HL-60/S4 treated with retinoic acid at 250 ng/mL for 4 days and 3 days (cell line): ENCODE results near the gene TIMELESS.
"Not testable (repeated sequence)": the region's sequence is repeated elsewhere in the genome, so short reads cannot be mapped to it uniquely, and the experiment has no call there.

Source experiments
- in situ Hi-C: fragments of 300-500 bp; cut with MboI; formaldehyde crosslinking; loops from 2 replicates; pipeline ENCODE4 v1.7.0; 2022; ENCODE audit warnings: low sequenced_read_pairs

TIMELESS gene

DNA sequence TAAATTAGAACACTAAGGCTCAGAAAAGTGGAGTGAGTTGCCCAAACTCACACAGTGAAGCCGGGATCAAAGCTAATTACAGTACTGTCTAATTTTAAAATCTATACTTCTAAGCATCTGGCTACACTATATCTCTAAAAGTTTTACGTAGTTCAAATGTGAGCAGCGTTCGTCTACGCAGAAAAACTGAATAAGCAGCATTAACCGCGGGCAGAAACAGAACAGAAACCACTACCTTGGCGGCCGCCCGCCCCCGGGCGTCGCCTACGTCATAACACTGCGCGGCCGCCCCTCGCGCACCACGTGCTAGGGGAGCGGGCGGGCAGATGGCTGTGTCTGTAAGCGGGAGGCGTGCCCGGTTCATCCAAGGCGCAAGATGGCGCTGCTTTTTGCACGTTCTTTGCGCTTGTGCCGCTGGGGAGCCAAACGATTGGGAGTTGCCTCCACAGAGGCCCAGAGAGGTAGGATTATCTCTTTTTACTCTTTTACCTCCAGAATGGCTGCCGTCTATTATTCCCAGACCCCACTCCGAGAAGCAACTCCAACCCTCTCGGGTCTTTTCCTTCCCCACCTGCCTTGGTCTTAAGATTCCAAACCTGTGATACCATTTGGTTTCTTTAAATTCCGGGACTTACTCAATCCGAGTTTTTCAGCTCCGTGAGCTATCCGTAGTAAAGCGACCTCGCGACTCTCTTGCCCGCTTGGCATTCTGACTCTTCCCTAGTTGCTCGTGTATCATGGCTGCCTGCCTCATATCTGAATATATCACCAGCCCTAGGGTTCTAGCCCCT is 19.2 kb upstream of the TIMELESS start, which contains the start of gene SPRYD4:
Gene SPRYD4 (plus strand): TSS at position 363 of the 791 bp plus-strand sequence. CDS start 14 bp downstream, at position 377.
- in situ Hi-C loops, result no loop called here

DNA sequence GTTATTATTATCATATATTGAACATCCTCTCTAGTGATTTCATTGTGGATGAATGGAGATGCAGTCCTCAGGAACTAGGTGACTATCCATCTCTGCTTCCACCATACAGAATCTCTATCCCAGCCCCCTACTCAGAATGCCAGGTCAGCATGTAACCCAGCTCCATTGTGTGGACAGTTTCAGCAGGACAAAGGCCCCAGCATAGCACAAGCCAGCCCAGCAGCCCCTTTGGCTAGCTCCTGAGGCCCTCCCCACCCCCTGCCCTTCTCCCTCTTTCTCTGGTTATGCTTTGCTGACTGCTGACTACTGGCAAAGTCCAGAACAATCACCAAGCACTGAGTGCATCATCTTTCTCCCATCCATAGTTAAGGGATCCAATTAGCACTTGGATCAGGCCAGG is 13.3 kb upstream of the TIMELESS start:
- in situ Hi-C loops, result no loop called here

DNA sequence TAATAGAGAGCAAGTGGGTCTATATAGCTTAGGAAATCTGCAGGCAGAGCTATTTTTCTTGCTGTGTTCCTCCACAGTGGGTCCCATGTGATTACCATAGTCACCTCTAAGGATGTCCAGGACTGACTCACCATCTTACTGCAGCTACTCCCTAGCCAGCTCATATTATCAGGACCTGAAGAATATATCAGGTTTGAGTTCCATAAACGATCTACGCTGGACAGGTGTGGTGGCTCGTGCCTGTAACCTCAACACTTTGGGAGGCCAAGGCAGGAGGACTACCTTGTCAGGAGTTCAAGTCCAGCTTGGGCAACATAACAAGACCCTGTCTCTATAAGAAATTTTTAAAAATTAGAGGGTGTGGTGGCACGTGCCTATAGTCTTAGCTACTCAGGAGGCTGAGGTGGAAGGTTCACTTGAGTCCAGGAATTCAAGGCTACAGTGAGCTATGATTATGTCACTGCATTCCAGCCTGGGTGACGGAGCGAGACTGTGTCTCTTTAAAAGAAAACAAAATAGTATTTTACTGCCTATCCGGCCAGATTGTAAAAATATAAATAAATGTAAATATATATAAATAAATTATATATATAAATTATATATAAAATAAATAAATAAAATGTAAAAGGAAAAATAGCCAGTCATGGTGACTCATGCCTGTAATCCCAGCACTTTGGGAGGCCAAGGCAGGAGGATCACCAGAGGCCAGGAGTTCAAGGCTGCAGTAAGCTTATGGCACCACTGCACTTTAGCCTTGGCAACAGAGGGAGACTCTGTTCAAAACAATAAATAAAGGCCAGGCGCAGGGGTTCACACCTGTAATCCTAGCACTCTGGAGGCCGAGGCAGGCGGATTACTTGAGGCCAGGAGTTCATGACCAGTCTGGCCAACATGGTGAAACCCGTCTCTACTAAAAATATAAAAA is 12.3 kb upstream of the TIMELESS start:
- in situ Hi-C loops, result no loop called here

DNA sequence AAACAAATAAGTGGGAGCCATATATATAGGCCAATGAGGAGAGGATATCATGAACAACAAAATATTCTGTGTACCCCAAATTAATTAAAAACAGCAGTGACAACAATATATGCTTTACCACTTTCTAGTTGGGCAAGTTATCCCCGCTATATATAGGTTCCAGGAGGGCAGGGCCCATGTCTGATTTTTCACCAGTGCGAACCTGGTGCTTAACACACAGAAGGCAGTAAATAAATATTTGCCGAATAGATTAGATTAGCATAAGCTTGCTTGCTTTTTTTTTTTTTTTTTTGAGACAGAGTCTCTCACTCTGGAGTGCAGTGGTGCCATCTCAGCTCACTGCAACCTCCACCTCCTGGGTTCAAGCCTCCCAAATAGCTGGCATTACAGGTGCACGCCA is 8.6 kb upstream of the TIMELESS start:
- in situ Hi-C loops, result no loop called here

DNA sequence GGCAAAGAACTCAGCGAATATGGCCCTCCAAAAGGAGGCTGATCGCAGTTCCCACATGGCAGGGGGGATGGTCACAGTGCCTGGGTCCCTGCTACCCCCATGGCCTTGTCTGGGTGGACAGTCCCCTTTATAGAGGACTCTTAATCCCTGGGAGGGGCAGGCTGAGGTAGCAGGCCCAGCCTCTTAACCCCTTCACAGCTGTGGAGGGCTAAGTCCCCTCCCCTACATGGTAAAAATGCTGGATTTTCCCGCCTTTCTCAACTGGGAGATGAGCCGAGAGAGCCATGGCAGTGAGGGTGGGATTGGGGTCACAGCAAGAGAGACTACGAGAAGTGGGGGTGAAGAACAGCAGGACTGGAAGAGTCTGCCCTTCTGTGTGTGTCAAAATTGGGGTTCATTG is 5.3 kb upstream of the TIMELESS start, which contains the start of gene MIP:
Gene MIP (minus strand): TSS at position 101 of the 400 bp plus-strand sequence. CDS start 44 bp downstream, at position 57.
- in situ Hi-C loops, result no loop called here

- in situ Hi-C loops, result no loop called here
Observed at GRCh38 chr12:56451147-56451546, 1.9 kb upstream of the TIMELESS start.

DNA sequence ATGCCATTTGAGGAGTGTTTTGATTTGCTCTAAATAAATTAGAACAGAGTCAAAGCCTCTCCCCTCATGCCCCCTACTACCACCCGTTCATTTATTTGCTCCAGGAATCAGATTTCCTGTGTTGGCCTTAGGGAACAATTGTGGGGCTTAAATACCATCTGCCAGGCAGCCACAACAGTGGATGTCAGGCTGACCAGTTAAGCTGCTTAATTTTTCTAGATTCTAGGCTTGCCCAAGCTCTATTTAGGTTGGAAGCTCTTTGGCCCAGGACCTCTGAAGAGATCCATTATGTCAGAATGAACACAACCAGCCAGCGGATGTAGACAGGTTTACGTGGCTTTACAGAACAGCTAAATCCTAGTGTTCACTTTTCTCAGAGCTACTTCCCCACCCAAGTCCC is 1.0 kb upstream of the TIMELESS start:
- in situ Hi-C loops, result no loop called here

- in situ Hi-C loops, result no loop called here
Observed at GRCh38 chr12:56449622-56449984, 377 bp upstream of the TIMELESS start.

DNA sequence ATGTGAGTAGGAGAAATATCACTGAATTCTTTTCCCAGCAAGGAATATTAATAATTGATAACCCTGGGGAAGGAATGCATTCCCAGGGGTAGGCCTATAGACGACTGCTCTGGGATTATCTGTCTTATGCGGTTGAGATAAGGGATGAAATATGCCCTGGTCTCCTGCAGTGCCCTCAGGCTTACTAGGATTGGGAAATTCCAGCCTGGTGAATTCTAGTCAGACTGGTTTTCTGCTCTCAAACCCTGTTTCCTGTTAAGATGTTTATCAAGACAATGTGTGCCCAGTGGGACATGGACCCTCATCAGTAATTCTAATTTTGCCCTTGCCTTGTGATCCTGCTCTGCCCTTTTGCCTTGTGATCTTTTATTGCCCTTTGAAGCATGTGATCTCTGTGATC is 6.0 kb downstream of the TIMELESS start:
- in situ Hi-C loops, result not testable (repeated sequence)

DNA sequence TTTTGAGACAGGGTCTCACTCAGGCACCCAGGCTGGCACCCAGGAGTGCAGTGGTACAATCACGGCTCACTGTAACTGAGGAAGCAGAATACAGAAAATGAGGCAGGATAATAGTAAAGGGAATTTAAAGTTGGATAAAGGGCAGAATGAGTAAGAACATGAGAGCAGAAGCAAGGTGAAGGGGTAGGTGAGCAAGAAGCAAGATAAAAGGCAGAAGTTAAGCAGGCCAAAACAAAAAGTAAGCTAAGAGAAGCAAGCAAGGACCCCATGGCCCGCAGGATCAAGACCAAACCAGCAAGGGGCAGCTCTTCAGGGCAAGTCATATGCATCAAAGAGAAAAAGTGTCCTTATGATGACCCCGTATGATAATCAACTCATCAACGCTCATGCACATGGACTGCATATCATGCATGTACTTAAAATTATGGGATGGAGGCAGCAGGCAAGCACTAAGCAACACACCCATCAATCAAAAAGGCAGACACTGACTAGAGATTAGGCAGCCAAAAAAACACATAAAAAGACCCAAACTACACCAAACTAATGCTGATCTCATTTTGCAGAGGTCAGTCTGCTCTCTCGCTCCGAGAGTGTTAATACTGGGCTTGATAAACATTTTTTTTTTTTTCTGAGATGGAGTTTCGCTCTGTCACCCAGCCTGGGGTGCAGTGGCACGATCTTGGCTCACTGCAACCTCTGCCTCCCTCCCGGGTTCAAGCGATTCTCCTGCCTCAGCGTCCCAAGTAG is 11.6 kb downstream of the TIMELESS start:
- in situ Hi-C loops, result no loop called here

DNA sequence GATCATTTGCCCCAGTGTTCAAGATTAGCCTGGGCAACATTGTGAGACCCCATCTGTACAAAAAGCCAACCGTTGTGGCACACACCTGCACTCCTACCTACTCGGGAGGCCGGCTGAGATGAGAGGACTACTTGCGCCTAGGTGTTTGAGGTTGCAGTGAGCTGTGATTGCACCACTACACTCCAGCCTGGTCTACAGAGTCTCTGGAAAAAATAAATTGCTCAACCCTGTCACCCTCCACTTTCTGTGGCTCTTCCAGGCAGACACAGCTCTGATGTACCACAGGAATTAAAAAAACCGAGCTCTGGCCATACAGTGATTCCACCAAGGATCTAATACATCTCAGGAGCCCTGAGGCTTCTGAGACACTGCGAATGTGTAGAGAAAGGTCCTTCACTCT is 14.4 kb downstream of the TIMELESS start:
- in situ Hi-C loops, result no loop called here

DNA sequence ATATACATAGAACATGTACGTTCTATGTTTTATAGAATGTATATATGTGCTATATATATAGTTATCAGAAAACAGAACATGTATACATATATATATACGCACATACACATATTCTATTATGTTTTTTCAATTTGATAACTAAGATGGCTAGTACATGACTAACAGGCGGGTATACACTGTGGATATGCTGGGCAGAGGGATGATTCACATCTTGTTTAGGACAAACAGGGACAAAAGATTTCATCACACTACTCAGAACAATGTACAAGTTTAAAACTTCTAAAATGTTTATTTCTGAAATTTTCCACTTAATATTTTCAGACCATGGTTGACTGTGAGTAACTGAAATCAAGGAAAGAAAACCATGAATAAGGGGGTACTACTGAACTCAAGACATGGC is 17.4 kb downstream of the TIMELESS start:
- in situ Hi-C loops, result no loop called here

DNA sequence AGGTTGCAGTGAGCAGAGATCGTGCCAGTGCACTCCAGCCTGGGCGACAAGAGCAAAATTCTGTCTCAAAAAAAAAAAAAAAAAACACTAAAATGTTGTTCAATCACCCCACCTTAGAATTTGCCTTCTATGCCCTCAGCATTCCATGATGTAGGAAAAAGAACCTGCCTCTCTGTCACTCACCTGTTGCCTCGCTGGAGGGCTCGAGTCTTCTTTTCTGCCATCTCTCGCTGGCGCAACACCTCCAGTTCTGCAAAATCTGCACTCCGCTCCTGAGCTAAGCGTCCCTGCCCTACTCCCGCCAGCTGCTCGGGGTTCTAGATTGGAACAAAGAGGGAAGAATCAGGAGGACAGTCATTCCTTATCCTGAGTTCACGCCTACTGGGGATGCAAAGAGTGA is 17.9 kb downstream of the TIMELESS start:
- in situ Hi-C loops, result no loop called here

DNA sequence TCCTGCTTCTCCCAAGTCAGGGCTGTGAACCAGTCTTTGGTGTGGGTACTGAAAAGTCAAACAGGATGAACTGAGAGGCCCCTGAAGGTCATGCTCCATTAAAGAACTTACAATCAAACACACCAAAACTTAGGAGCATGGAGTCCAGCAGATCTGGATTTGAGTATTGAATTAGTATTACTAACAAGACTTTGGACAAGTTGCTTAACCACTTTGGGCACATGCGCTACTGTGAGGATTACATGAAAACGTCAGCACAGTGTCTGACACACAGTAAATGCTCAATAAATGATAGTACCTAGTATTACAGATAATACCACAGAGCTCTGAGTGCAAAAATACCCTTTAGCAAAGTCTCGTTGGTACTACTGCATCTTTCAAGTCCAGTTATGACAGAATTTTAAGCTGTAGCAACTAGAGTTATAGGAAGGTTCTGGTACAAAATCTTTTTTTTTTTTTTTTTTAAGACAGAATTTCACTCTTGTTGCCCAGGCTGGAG is 23.2 kb downstream of the TIMELESS start:
- in situ Hi-C loops, result no loop called here

DNA sequence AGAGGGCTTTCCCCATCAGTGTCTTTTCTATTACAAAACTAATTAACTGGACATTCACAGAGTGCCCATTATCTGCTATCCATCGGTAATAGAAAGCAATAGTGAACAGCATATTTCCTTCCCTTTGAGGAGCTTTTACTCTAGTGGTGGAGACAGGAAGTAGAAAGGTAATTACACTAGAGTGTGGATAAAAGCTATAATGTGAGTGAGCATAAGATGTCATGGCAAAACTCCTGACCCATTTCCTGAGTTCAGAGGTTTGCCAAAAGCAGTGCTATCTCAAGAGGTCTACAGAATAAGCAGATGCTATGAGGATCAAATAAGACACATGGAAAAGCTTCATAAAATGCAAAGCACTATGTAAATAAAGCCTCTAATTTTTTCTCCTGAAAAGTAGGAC is 24.0 kb downstream of the TIMELESS start:
- in situ Hi-C loops, result no loop called here

DNA sequence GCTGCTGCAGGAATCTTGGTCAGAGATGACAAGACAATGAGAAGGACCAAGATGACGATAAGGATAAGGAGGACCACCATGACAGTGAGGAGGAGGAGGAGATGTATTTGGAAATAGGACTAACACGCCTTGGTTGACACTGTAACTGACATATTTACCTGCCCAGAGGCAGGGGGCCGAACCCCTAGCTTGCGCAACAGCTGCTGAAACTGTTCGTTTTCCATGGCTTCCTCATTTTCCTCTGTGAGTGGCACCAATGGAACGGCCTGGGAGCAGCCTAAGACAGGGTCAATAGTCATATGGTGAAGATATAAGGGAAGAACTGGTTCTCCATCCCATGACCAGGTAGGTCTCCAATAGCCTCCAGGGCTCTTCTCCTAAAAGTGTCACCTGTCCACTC is 28.8 kb downstream of the TIMELESS start:
- in situ Hi-C loops, result no loop called here

DNA sequence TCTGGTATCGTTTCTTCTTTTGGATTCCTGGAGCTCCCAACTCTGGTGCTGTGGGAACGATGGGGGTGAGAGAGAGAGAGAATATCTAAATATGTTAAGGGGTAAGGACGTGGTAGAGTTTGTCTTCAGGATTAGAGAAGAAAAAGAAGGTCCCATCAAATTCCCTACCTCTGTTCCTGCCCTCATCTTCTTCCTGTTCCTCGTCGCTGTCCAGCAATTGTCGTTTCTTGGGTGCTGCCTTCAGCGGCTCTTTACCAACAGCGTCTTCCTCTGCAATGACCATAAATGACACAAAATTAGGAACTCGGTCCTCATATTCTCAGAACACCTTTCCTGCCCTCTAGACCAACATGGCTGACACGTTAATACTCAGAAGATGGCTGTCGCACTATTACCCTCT is 31.5 kb downstream of the TIMELESS start:
- in situ Hi-C loops, result no loop called here

DNA sequence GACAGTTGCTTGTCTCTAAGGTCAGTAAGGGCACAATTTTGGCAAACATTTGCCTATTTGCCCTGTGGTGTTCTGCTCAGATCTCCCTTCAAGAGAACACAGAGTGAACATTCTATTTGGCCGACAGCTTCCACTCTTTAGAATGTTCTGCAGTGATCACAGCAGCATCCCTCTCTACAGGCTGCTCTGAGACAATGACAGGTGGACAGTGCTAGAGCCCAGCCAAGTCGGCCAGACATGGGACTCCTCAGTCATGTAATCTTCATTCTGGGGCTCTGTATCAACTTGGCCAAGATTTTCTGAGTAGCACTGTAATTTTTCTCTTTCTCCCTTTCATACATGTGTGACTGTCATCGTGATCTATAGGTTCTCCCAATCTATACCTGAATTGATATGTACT is 34.8 kb downstream of the TIMELESS start:
- in situ Hi-C loops, result no loop called here

DNA sequence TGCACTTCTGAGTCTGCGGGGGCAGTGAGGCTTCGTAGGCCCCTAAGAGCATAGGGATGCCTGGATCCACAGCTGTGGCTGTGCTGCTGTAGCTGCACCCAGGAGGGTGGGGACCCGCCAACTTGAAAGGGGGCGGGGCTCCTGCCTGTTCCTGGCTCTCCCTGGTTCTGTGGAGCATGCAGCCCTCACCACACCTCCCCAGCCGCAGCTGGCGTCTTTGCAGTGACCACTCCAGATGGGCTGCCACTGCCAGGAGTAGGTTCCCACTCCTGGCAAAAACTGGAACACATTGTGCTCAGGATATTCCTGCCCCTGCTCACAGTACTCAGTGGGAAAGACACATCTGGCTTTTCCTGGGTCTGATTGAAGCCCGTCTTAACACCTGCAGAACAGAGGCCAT is 35.8 kb downstream of the TIMELESS start:
- in situ Hi-C loops, result no loop called here

- in situ Hi-C loops, result no loop called here
Observed at GRCh38 chr12:56411781-56412639, 37.2 kb downstream of the TIMELESS start.
